Embryonic facial prominence (tissue), 1 donor: ENCODE results near the gene OR1J2.
"Not testable (repeated sequence)": the region's sequence is repeated elsewhere in the genome, so short reads cannot be mapped to it uniquely, and the experiment has no call there.

Source experiments
- DNase-seq: peaks from one replicate; pipeline ENCODE4 v3.0.0-alpha.2; 2016; ENCODE audit errors: extremely low spot score

The OR1J2 gene

GRCh38 chr9:122510502-122510901 lies at the start of gene OR1J2:
OR1J2 (plus strand) TSS chr9:122510802; CDS start chr9:122510802, 0 bp downstream.
- DNase-seq, result no peak

- no peak for DNase-seq
Measured at GRCh38 chr9:122463828-122464632, 46.6 kb upstream of the OR1J2 start.

GRCh38 chr9:122464633-122465567 lies 45.7 kb upstream of the OR1J2 start:
- peak; percentile 56 for DNase-seq

- DNase-seq, result no peak
Measured at GRCh38 chr9:122466456-122466855, 44.1 kb upstream of the OR1J2 start.

- no peak for DNase-seq
Measured at GRCh38 chr9:122468735-122469134, 41.9 kb upstream of the OR1J2 start.

GRCh38 chr9:122474561-122474960 lies 36.0 kb upstream of the OR1J2 start:
- DNase-seq, result no peak

- DNase-seq, result no peak
Measured at GRCh38 chr9:122475717-122476116, 34.9 kb upstream of the OR1J2 start.

GRCh38 chr9:122477346-122477745 lies 33.3 kb upstream of the OR1J2 start:
- no peak for DNase-seq

GRCh38 chr9:122477826-122478225 lies 32.8 kb upstream of the OR1J2 start, which contains the start of gene OR1J1:
OR1J1 (minus strand) TSS chr9:122477926; CDS start chr9:122477926, 0 bp downstream.
- no peak for DNase-seq

GRCh38 chr9:122479062-122479461 lies 31.5 kb upstream of the OR1J2 start:
- DNase-seq, result no peak

GRCh38 chr9:122498883-122499288 lies 11.7 kb upstream of the OR1J2 start:
- DNase-seq, result no peak

GRCh38 chr9:122506964-122507363 lies 3.6 kb upstream of the OR1J2 start:
- no peak for DNase-seq

- no peak for DNase-seq
Measured at GRCh38 chr9:122518226-122518625, 7.6 kb downstream of the OR1J2 start.

GRCh38 chr9:122518841-122519240 lies 8.2 kb downstream of the OR1J2 start, which contains the start of gene OR1J4:
OR1J4 (plus strand) TSS chr9:122519141; CDS start chr9:122519141, 0 bp downstream.
- no peak for DNase-seq

GRCh38 chr9:122519376-122519775 lies 8.8 kb downstream of the OR1J2 start:
- DNase-seq, result no peak

- DNase-seq, result no peak
Measured at GRCh38 chr9:122526602-122527001, 16.0 kb downstream of the OR1J2 start.

- no peak for DNase-seq
Measured at GRCh38 chr9:122527193-122527592, 16.6 kb downstream of the OR1J2 start, which contains the start of gene OR1N1. OR1N1 (minus strand) TSS chr9:122527293; CDS start chr9:122527293, 0 bp downstream.

GRCh38 chr9:122531157-122531556 lies 20.6 kb downstream of the OR1J2 start:
- not testable (repeated sequence) for DNase-seq

GRCh38 chr9:122536134-122536533 lies 25.5 kb downstream of the OR1J2 start:
- no peak for DNase-seq

GRCh38 chr9:122537066-122537465 lies 26.5 kb downstream of the OR1J2 start:
- DNase-seq, result not testable (repeated sequence)

- no peak for DNase-seq
Measured at GRCh38 chr9:122538757-122539156, 28.2 kb downstream of the OR1J2 start.

- DNase-seq, result no peak
Measured at GRCh38 chr9:122546196-122546595, 35.6 kb downstream of the OR1J2 start.
